H9 (cell line): ENCODE results near the gene XXYLT1. TPM values are rescaled to one million over a fixed set of nuclear protein-coding genes. Genes with fewer than 3 reads are reported as not detected.

ENCODE experiments used
- DNase-seq: peaks from one replicate; pipeline ENCODE4 v3.0.0-alpha.2; 2017
- H2AFZ ChIP-seq: one replicate; pipeline ENCODE4 v1.6.1; 2013; ENCODE audit warnings: mild to moderate bottlenecking, low read length, control low read depth, moderate library complexity
- H2AK5ac ChIP-seq: 2 replicates; pipeline ENCODE4 v1.6.1; 2013; ENCODE audit warnings: low read length, control low read depth, mixed read lengths; ENCODE audit not compliant: insufficient read length
- H2BK120ac ChIP-seq: one replicate; pipeline ENCODE4 v1.6.1; 2013; ENCODE audit warnings: low read depth, mild to moderate bottlenecking, low read length, control low read depth, inconsistent platforms; ENCODE audit not compliant: poor library complexity, severe bottlenecking
- H2BK12ac ChIP-seq: 2 replicates; pipeline ENCODE4 v1.6.1; 2013; ENCODE audit warnings: low read length, control low read depth, mixed read lengths, low read depth; ENCODE audit not compliant: insufficient read length
- H2BK15ac ChIP-seq: 2 replicates; pipeline ENCODE4 v1.6.1; 2013; ENCODE audit warnings: low read depth, low read length, control low read depth
- H2BK20ac ChIP-seq: one replicate; pipeline ENCODE4 v1.6.1; 2013; ENCODE audit warnings: low read depth, mild to moderate bottlenecking, low read length, control low read depth, inconsistent platforms; ENCODE audit not compliant: poor library complexity, severe bottlenecking
- H2BK5ac ChIP-seq: 2 replicates; pipeline ENCODE4 v1.6.1; 2013; ENCODE audit warnings: low read length, control low read depth, mixed read lengths; ENCODE audit not compliant: insufficient read length
- H3K14ac ChIP-seq: 2 replicates; pipeline ENCODE4 v1.6.1; 2013; ENCODE audit warnings: low read length, control low read depth; ENCODE audit not compliant: insufficient read depth
- H3K18ac ChIP-seq: 2 replicates; pipeline ENCODE4 v1.6.1; 2013; ENCODE audit warnings: low read depth, mild to moderate bottlenecking, mixed read lengths, low read length, control low read depth; ENCODE audit not compliant: insufficient read length
- H3K23ac ChIP-seq: 2 replicates; pipeline ENCODE4 v1.6.1; 2013; ENCODE audit warnings: low read length, control low read depth, mixed read lengths, low read depth; ENCODE audit not compliant: insufficient read length
- H3K23me2 ChIP-seq: 2 replicates; pipeline ENCODE4 v1.6.1; 2013; ENCODE audit warnings: low read depth, mild to moderate bottlenecking, mixed read lengths, low read length, control low read depth; ENCODE audit not compliant: insufficient read length, poor library complexity, severe bottlenecking
- H3K27ac ChIP-seq: 2 replicates; pipeline ENCODE4 v1.5.1; 2013; ENCODE audit warnings: low read length, control low read depth, mixed read lengths, low read depth; ENCODE audit not compliant: insufficient read length
- H3K27me3 ChIP-seq: 2 replicates; pipeline ENCODE4 v1.6.1; 2013; ENCODE audit warnings: low read length, control low read depth, inconsistent platforms; ENCODE audit not compliant: insufficient read depth
- H3K4ac ChIP-seq: 2 replicates; pipeline ENCODE4 v1.6.1; 2013; ENCODE audit warnings: low read depth, mild to moderate bottlenecking, control low read depth, inconsistent platforms, low read length, moderate library complexity
- H3K4me1 ChIP-seq: 2 replicates; pipeline ENCODE4 v1.6.1; 2013; ENCODE audit warnings: low read length, control low read depth, inconsistent platforms; ENCODE audit not compliant: insufficient read depth
- H3K4me2 ChIP-seq: 2 replicates; pipeline ENCODE4 v1.6.1; 2013; ENCODE audit warnings: low read length, control low read depth, mixed read lengths; ENCODE audit not compliant: insufficient read length, insufficient read depth
- H3K56ac ChIP-seq: 2 replicates; pipeline ENCODE4 v1.6.1; 2013; ENCODE audit warnings: low read depth, mild to moderate bottlenecking, mixed read lengths, low read length, control low read depth; ENCODE audit not compliant: insufficient read length
- H3K79me1 ChIP-seq: 2 replicates; pipeline ENCODE4 v1.6.1; 2013; ENCODE audit warnings: low read depth, mild to moderate bottlenecking, moderate library complexity, low read length, control low read depth, inconsistent platforms; ENCODE audit not compliant: insufficient read depth, poor library complexity, severe bottlenecking
- H3K79me2 ChIP-seq: 2 replicates; pipeline ENCODE4 v1.6.1; 2013; ENCODE audit warnings: low read length, control low read depth, inconsistent platforms; ENCODE audit not compliant: insufficient read depth
- H3K9ac ChIP-seq: 2 replicates; pipeline ENCODE4 v1.6.1; 2013; ENCODE audit warnings: low read length, control low read depth, mixed read lengths; ENCODE audit not compliant: insufficient read length; ENCODE audit errors: extremely low read depth
- H3K9me3 ChIP-seq: one replicate; pipeline ENCODE4 v1.6.1; 2013; ENCODE audit warnings: low read depth, low read length, inconsistent platforms; ENCODE audit not compliant: control insufficient read depth
- H3T11ph ChIP-seq: one replicate; pipeline ENCODE4 v1.6.1; 2013; ENCODE audit warnings: mild to moderate bottlenecking, low read length, control low read depth, inconsistent platforms
- H4K20me1 ChIP-seq: one replicate; pipeline ENCODE4 v1.6.1; 2013; ENCODE audit not compliant: control insufficient read depth, insufficient read length, insufficient read depth
- H4K5ac ChIP-seq: 2 replicates; pipeline ENCODE4 v1.6.1; 2013; ENCODE audit warnings: low read depth, mild to moderate bottlenecking, mixed read lengths, low read length, control low read depth; ENCODE audit not compliant: insufficient read length
- H4K8ac ChIP-seq: replicated peaks from 2 replicates; pipeline ENCODE4 v1.6.1; 2013; ENCODE audit warnings: low read length, control low read depth, mixed read lengths, low read depth; ENCODE audit not compliant: insufficient read length
- H4K91ac ChIP-seq: 2 replicates; pipeline ENCODE4 v1.6.1; 2013; ENCODE audit warnings: low read depth, mild to moderate bottlenecking, moderate library complexity, mixed read lengths, low read length, control low read depth; ENCODE audit not compliant: insufficient read length
- H3K27ac Mint-ChIP-seq, 3 experiments: 2 replicates in 2 of 3; 3 replicates in 1 of 3; pipeline ENCODE4 v1.8.0; 2020 to 2021; ENCODE audit warnings: mixed read lengths in 3 of 3, mild to moderate bottlenecking in 1 of 3, moderate library complexity in 1 of 3
- H3K27me3 Mint-ChIP-seq: 2 replicates; pipeline ENCODE4 v1.8.0; 2021; ENCODE audit warnings: low read depth, mild to moderate bottlenecking, moderate library complexity, mixed read lengths
- H3K36me3 Mint-ChIP-seq, 3 experiments: 2 replicates in 2 of 3; 3 replicates in 1 of 3; pipeline ENCODE4 v1.8.0; 2020 to 2021; ENCODE audit warnings: low read depth in 3 of 3, mixed read lengths in 3 of 3; ENCODE audit not compliant: insufficient read depth in 1 of 3
- H3K4me1 Mint-ChIP-seq, 2 experiments: 2 replicates each; pipeline ENCODE4 v1.8.0; 2020; ENCODE audit warnings: mixed read lengths in 2 of 2
- H3K4me3 Mint-ChIP-seq, 2 experiments: 2 replicates in 1 of 2; 3 replicates in 1 of 2; pipeline ENCODE4 v1.8.0; 2020 to 2021; ENCODE audit warnings: mild to moderate bottlenecking in 2 of 2, mixed read lengths in 2 of 2, moderate library complexity in 1 of 2
- H3K9me3 Mint-ChIP-seq, 2 experiments: 2 replicates in 1 of 2; 3 replicates in 1 of 2; pipeline ENCODE4 v1.8.0; 2020; ENCODE audit warnings: mild to moderate bottlenecking in 2 of 2, mixed read lengths in 2 of 2, moderate library complexity in 1 of 2
- CTCF ChIP-seq: fragments of 200-600 bp; sonication (generic); conservative IDR thresholded peaks from 3 replicates; pipeline ENCODE4 v1.8.0; 2021; ENCODE audit warnings: antibody characterized with exemption, mild to moderate bottlenecking
- WGBS: extraction: QIAGEN DNeasy Blood & Tissue Kit; methylation state at CpG from one replicate; pipeline ENCODE4 v1.1.7; 2013; ENCODE audit warnings: missing lambda C conversion rate, low lambda C conversion rate, mixed read lengths; ENCODE audit not compliant: insufficient read length; ENCODE audit errors: extremely low coverage; 5-methylcytosine and 5-hydroxymethylcytosine counted together
- total RNA-seq: library from RNA; stranded (reverse); gene quantifications from 2 replicates; pipeline ENCODE4 v1.2.1, GENCODE V29; 2021

The XXYLT1 gene
- total RNA-seq, 1 experiment from 2014 or later: 22.7 TPM

GRCh38 chr3:195257454-195258448 lies 13.2 kb downstream of the XXYLT1 start:
- Histone ChIP-seq H3K14ac (no peak overlapping the region; the same call in 1 of the 2 replicates), H3K4me2 (no peak overlapping the region), H4K91ac (no peak overlapping the region), H2BK20ac (no peak overlapping the region), H2BK15ac (no peak overlapping the region), H2AK5ac (no peak overlapping the region), H3T11ph (no peak overlapping the region), H3K23me2 (peaks cover 9% of the 10 kb centered on the region), H2BK12ac (no peak overlapping the region), H2AFZ (no peak overlapping the region), H3K27me3 (no peaks in the 10 kb centered on the region), H3K4me1 (peaks cover 6% of the 10 kb centered on the region), H3K23ac (no peak overlapping the region), H4K20me1 (no peaks in the 10 kb centered on the region), H3K79me2 (peaks cover 10% of the 10 kb centered on the region; the same call in 1 of the 2 replicates), H2BK120ac (no peak overlapping the region), H3K9ac (no peak overlapping the region), H3K79me1 (no peaks in the 10 kb centered on the region), H4K5ac (no peak overlapping the region), H3K18ac (no peak overlapping the region), H2BK5ac (no peak overlapping the region), H3K56ac (no peak overlapping the region), H3K27ac (no peak overlapping the region), H3K4ac (no peak overlapping the region), H4K8ac (no peak overlapping the region), H3K9me3 (no peaks in the 10 kb centered on the region)
- H3K9me3 Mint-ChIP-seq: no peaks in the 10 kb centered on the region
- no peaks in the 10 kb centered on the region; the same call in 1 of the 2 replicates for H3K27me3 Mint-ChIP-seq
- no peak for DNase-seq
- H3K4me3 Mint-ChIP-seq: peak overlapping the region in 1 of 2 experiments; percentile 59; a peak in 3 of 5 replicates
- peak overlapping the region in 1 of 3 experiments; percentile 86; a peak in 1 of 7 replicates for H3K27ac Mint-ChIP-seq
- peaks cover under 1 to 2% (median under 1%) of the 10 kb centered on the region in 3 experiments; a peak in 3 of 7 replicates for H3K36me3 Mint-ChIP-seq
- H3K4me1 Mint-ChIP-seq: peaks cover 36 to 55% of the 10 kb centered on the region in 2 experiments
- no peak for TF ChIP-seq CTCF
- WGBS: no CpG with 5 or more reads among the region's 16 CpGs
